HG02588 (cell line): ENCODE data around the gene IL22.

Experiments
- ATAC-seq: cut with Tn5 transposase; IDR thresholded peaks from one replicate; pipeline ENCODE4 v1.9.1; 2021; ENCODE audit warnings: mild to moderate bottlenecking, moderate library complexity; ENCODE audit not compliant: unreplicated experiment

IL22 gene

DNA sequence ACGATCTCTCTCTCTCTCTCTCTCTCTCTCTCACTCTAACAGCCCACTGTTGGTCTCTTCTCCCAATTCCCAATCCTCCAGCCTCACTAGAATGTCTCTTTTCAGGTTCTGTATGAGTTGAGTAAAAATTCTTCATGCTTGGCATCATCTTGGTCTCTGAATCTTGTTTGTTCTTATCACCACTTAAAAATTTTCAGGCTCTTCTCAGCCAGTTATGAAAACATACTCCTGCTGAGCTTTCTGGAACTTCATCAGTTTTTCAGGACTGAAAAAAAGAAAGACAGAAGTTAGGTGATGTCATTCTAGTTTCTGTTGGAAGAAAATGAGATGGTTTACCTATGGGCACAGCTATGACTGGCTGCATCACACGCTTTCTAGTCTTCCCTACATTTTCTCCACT is 11.5 kb upstream of the IL22 start:
- ATAC-seq: no peak

DNA sequence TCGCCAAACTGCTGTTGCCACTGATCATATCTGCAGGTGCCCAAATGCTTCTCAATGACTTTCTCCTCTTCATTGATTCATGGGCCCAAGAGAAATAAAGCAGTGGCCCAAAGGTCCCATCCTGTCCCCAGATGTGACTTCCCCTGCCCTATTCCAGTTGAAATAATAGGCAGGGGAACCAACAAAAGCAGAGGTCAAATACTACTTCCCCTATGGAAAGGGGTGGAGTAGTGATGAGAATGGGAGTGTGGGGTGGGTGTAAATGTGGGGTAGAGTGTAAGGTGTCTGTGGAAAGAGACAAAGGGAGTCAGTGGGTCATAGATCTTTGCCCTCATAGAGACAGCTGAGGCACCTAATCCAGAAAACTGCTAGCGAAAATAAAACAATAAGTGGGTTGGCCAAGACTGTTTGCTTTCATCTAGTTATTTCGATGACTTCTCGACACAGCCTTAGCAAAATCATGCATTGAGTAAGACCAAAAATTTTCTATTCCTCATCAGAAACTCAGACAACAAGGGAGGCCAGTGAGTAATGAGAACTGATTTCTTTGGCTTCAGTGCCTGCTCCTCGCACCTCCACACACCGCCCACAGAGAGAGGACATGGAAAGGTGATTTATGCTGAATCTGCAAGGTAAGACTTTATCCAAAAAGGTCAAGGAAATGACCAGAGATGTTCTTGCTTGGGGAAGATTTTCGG is 10.9 kb upstream of the IL22 start:
- ATAC-seq: no peak

- ATAC-seq: no peak
Observed at GRCh38 chr12:68263366-68263765, 10.0 kb upstream of the IL22 start.

GRCh38 chr12:68261896-68262295 is 8.5 kb upstream of the IL22 start:
- ATAC-seq: no peak

DNA sequence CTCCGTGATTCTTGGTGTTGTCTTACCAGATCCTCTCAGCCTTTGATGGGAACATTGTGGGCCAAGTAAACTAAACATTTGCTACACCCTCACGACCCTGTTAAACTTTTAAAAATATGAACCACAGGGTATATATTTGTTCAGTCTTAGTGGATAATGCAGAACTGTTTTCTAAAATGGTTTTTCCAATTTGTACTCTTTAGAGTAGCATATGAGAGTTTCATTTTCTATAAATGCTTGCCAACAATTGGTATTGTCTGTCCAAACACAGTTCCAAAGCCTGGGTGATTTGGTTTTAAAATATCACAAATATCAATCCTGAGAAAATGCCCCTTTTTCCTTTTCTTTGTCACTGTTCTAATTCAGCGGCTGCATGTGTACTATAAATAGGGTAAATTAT is 6.7 kb upstream of the IL22 start:
- no peak for ATAC-seq

- no peak for ATAC-seq
Observed at GRCh38 chr12:68259318-68259940, 6.0 kb upstream of the IL22 start.

GRCh38 chr12:68252077-68252476 is 1.3 kb downstream of the IL22 start:
- ATAC-seq: no peak

GRCh38 chr12:68250454-68250853 is 3.0 kb downstream of the IL22 start:
- ATAC-seq: no peak

GRCh38 chr12:68247785-68248184 is 5.6 kb downstream of the IL22 start:
- ATAC-seq: no peak

- no peak for ATAC-seq
Observed at GRCh38 chr12:68246350-68246749, 7.1 kb downstream of the IL22 start.

- no peak for ATAC-seq
Observed at GRCh38 chr12:68245180-68246021, 8.0 kb downstream of the IL22 start.

DNA sequence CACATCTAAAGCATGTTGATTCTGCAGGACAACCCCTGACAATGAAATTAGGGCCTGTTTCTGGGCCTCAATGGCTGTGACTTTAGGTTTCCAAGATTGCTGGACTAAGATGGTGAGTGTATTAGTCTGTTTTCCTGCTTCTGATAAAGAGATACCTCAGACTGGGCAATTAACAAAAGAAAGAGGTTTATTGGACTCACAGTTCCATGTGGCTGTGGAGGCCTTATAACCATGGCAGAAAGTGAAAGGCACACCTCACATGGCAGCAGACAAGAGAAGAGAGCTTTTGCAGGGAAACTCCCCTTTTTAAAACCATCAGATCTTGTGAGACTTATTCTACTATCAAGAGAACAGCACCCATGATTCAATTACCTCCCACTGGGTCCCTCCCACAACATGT is 10.6 kb downstream of the IL22 start:
- ATAC-seq: no peak

- peak; percentile 97 for ATAC-seq
Observed at GRCh38 chr12:68240975-68241374, 12.4 kb downstream of the IL22 start.

DNA sequence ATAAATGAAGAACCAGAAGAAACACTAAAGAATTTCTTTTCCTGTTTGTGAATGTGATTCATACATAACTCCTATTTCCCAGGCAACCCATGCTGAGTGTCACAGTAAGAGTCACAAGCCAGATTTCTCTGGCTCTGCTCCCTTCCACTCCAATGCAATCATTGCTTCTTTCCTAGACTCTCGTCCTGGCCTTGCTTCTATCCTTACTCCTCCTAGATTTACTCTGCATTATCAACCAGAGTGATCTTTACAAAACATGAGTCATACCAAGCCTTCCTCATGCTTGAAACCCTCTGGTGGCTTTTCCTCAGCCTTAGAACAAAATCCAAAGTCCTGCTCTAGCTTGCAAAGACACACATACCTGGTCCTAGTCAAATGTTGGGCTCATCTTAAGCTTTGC is 13.3 kb downstream of the IL22 start:
- no peak for ATAC-seq

DNA sequence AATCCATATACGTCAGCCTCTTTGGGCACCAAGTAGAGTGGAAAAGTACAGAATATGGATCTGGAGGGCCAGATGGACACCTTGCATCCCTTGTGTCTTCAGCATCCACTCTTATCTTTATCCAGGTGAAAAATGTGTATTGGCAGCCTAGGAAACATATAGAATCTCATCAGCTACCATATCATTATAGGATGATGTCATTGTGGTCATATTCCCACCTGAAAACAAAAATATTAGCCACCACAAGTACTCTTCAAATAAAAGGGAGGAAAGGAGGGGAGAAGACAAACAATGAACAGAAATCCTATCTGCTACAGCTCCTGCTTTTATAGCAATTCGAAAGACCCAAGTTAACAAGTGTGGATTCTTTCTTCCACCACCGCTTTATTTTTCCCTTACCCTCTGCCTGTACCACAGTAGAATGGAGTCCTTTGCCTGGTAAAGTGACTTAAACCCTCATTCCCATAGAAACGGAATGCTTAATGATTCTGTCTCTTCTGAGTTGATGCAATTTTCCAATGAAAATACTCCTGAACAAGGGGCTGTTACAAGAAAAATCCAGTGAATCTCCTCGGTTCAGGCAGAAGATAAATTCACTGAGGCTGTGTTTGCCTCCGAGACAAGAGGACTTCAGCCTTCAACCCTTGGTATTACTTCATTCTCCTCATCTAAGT is 14.0 kb downstream of the IL22 start:
- no peak for ATAC-seq

DNA sequence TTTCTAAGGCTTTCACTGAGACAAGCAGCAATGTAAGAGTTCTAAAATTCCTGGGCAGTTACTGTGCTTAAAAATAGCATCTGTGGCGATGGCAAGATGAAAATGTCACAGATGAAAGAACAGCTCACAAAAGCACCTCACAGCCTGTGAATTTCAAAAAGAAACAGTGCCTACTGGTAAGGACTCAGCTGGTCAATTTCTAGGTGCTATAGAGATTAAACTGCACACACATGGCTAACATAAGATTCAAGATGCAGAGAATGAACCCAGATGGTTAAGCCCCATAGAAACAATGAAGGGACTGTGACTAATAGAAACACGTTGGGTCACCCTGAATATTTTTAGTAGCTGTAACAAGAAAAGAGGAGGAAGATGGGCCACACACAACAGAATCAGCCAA is 15.8 kb downstream of the IL22 start:
- no peak for ATAC-seq

DNA sequence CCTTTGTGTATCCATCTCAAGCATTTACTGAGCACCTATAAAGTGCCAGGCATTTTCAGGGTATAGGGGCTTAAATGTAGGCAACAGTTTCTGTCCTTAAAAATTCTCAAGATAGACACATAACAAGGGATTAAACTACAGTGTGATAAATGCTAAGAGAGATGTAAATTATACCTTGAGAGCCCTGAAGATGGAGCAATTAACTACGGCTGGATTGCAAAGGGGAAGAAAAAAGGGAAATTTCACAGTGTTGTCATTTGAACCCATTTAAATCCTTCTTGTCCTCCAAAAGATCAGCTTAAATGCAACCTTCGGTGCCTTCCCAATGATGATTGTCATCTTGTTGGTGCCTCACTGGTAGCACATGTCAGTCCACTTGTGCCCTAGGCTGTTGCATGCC is 16.3 kb downstream of the IL22 start:
- ATAC-seq: no peak

DNA sequence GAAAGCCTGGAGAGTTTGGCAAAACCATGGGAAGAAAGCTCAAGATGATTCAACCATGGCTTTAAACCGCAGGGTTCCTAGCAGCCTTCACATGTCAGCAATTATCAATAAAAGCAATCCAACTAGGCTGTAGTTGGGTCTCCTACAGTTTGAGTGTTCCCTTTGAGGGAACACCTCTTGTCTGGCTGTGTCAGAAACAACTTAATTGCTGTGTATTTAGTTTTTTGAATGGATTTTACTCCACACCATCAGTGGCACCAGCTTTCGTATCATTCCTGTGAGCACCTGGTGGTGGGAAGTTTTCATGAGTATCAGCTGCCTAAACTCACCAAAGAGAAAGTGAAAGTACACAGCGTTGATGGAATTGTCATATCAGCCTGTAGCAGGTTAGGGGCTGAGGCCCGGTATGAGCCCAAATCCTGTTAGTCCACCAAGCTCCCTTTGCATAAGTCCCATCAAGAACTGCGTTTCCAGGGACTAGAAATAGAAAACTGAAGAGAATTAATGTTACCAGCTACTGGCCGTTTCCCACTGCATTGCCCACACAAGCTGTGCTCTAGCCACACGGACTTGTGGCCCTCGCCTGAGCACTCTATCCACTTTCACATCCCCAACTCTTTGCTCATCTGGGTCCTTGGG is 16.9 kb downstream of the IL22 start:
- peak; percentile 51 for ATAC-seq

DNA sequence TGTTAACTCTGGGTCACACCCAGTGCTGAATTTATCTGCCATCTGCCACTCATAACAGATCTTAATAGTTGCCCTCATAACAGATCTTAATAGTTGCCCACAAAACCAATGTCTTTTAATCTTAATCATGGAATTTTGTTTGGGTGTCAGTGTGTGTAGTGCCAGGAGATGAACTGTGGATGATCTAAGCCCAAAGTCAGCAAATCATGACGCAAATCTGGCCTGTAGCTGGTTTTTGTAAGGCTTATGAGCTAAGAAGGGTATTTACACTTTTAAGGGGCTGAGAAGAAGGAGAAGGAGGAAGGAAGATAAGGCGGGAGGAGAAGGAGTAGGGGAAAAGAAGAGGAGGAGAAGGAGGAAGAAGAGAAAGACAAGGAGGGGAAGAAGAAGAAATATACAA is 17.8 kb downstream of the IL22 start:
- ATAC-seq: no peak

GRCh38 chr12:68234140-68234539 is 19.3 kb downstream of the IL22 start:
- no peak for ATAC-seq

GRCh38 chr12:68233498-68233897 is 19.9 kb downstream of the IL22 start:
- no peak for ATAC-seq
